Gastrocnemius medialis (tissue), 4 donors: ENCODE data around the gene ALK.

Source experiments
- CTCF ChIP-seq, 5 experiments: fragments of 450-650 bp in 3 of 5; fragments of 200-600 bp in 2 of 5; sonication (generic) in 2 of 5; IDR thresholded peaks in 4 of 5; conservative IDR thresholded peaks in 1 of 5; 1 replicate in 4 of 5; 2 replicates in 1 of 5; pipeline ENCODE4 v1.5.1; 2016 to 2019; ENCODE audit warnings: antibody characterized with exemption in 5 of 5, mild to moderate bottlenecking in 3 of 5, moderate library complexity in 3 of 5
- POLR2A ChIP-seq, 2 donors: fragments of 450-650 bp; IDR thresholded peaks; one replicate each; pipeline ENCODE4 v1.6.1; 2017; ENCODE audit warnings: antibody characterized with exemption in 2 of 2, mild to moderate bottlenecking in 2 of 2, moderate library complexity in 2 of 2

- TF ChIP-seq CTCF (IDR thresholded peaks at IDR 0.05 in 4 of 5, conservative IDR thresholded peaks at IDR 0.05 in 1 of 5) (no peak), POLR2A (IDR thresholded peaks at IDR 0.05) (no peak)
Measured at GRCh38 chr2:29450596-29451222, 470.7 kb downstream of the ALK start.
